Measurements from ENCODE around the gene HDAC4.

DNA sequence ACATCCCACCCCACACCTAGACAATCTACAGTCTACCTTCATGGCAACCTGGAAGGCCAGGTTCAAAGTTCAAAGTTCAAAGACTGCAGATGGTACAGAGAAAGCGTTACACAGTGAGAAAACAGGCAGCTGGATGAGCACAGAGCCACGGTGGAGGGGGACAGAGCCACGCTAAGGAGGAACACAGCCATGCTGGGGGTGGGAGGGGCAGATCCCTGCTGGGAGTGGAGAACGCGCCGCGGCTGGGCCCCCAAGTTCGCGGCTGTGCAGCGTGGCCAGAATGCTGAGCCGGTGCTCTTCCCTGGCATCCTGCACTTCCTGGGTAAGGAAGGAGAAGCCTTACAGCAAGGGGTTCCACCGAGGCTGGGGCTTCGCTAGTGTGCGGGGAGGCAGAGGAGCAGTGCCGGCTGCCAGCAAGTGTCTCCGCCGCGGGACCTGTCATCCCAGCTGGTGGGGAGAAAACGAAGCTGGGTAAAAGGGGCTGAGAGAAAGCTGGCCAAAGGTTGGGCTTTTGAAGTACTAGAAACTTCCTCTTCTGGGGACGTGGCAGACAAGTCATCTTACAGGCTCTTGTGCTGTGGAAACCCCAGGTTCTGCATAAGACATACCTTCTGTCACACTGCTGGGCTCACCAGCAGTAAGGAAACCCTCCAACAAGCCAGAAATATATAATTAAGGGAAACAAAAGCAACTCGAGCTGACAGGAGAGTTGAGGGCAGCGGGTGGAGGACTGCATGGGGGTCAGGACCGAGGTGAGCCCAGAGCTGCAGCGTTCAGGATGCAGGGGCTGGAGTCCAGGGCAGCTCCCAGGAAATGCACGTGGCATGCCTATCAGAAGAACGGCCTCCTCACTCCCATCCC is 115.5 kb downstream of the HDAC4 start:
- TF ChIP-seq, protein P1, sequence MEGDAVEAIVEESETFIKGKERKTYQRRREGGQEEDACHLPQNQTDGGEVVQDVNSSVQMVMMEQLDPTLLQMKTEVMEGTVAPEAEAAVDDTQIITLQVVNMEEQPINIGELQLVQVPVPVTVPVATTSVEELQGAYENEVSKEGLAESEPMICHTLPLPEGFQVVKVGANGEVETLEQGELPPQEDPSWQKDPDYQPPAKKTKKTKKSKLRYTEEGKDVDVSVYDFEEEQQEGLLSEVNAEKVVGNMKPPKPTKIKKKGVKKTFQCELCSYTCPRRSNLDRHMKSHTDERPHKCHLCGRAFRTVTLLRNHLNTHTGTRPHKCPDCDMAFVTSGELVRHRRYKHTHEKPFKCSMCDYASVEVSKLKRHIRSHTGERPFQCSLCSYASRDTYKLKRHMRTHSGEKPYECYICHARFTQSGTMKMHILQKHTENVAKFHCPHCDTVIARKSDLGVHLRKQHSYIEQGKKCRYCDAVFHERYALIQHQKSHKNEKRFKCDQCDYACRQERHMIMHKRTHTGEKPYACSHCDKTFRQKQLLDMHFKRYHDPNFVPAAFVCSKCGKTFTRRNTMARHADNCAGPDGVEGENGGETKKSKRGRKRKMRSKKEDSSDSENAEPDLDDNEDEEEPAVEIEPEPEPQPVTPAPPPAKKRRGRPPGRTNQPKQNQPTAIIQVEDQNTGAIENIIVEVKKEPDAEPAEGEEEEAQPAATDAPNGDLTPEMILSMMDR (IDR thresholded peaks at IDR 0.05): no peak
- TF ChIP-seq POLR2A (IDR thresholded peaks at IDR 0.05): no peak

Measured in testis (tissue), 2 donors.